GM21447 (cell line): Measurements from ENCODE around the gene IFNAR1.

Source experiments
- ATAC-seq: cut with Tn5 transposase; IDR thresholded peaks from one replicate; pipeline ENCODE4 v1.9.1; 2021; ENCODE audit not compliant: unreplicated experiment

Gene IFNAR1

DNA sequence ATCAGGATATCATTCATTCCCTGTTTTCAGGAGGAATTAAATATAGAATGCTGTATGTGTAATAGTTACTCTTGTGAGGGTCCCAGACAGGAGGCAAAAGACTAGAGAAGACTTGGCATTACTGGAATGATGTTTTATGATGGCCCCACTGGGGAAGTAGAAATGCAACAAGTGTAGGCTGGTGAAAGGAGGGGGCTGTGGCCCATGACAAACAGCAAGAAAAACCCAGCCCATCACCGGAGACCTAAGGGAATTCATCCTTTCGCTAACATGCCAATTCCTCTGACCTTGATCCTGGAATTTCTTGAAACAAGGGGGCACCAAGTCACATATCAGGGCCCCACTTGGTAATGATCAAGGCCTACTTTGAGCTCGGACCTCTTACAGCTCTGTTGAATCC lies 72.9 kb downstream of the IFNAR1 start:
- ATAC-seq, result no peak

DNA sequence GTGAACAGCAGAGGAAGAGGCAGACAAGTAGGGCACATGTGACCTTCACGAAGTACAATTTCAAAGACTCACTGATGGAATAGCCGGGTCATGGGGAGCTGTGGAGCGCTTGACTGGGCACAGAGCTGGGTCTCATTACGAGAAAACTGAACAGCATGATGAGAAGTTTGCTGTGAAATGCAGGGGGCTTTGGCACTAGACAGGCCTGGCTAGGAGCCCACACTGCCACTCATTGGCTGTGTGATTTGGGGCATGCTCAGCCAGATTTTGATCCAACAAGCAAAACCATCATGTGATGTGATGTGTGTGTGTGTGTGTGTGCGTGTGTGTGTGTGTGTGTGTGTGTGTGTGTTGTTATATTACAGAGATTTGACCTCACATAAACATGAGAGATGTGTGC lies 73.6 kb downstream of the IFNAR1 start:
- ATAC-seq, result no peak

DNA sequence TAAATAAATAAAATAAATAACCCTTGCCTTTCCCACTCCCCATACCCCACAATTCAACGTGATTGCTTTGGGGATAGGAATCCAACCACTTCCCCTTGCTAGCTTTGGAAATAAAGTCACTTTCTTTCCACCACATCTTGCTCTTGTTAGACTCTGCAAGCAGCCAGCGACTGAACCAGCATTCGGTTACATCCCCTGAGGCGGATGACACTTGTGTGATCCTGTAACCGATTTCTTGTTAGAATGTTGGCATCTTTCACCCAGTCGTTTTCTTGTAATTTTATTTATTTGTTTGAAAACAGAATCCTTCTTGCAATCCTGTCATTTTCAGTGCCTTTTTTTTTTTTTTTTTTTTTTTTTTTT lies 76.8 kb downstream of the IFNAR1 start:
- no peak for ATAC-seq

DNA sequence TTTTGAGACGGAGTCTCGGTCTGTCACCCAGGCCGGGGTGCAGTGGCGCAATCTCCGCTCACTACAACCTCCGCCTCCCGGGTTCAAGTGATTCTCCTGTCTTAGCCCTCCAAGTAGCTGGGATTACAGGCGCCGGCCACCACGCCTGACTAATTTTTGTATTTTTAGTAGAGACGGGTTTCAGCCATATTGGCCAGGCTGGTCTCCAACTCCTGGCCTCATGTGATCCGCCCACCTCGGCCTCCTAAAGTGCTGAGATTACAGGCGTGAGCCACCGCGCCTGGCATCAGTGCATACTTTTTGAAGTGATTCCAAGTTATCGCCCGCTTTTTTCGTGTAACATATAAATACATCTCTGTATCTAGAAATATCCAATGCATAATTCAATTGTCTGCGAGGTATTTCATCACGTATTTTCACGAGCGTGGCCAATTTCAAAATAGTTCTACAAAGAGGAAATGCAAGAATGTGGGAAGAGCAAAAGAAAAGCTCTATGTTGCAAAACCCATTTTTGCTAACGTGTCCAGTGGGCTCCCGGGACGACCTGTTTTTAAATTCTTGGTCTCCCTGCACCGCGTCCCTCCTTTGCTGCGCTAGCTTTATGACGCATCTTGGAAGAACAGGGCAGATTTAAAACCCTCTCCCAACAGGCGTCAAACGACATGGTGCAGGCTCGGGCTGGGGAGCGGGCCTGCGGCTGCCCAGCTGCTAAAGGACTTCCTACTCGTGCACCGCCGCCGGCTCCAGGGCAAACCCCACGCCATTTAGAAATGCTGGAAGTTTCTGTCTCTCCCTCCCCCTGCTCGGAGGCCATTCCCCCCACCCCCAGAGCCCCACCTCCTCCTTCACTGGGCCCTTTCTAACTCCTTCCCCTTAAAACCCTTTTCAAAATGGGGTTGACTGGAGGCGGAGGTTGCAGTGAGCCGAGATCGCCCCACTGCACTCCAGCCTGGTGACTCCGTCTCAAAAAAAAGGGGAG lies 77.5 kb downstream of the IFNAR1 start:
- no peak for ATAC-seq

DNA sequence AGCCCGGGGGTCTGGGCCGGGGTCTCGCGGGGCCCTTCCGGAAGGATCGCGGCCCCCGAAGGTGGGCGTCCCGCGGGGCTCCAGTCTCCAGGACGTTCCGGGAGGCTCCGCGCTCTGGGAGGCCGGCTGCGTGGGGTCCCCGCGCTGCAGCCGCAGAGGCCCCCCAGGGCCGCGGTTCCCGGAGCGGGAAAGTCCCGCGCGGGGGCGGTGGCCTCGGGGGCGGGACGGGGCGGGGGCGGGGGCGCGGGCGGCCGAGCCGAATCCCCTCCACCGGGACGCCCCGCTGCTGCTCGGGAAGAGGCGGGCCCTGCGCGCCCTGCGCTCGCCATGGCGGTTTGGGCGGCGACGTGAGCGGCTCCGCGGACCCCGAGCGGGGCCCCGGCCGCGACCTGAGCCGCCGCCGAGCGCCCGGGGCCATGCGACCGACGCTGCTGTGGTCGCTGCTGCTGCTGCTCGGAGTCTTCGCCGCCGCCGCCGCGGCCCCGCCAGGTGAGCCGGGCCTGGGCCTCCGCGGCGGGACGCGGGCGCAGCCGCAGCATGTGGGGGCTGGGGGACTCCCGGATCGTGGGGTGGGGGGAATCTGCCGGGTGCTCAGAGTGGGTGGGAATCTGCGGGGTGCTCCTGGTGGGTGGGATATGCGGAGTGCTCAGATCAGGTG lies 78.5 kb downstream of the IFNAR1 start, which contains the start of gene IFNGR2:
TSS of gene IFNGR2 (plus strand) at position 286 of the 658 bp plus-strand sequence. CDS start at position 417, 131 bp downstream.
- no peak for ATAC-seq

DNA sequence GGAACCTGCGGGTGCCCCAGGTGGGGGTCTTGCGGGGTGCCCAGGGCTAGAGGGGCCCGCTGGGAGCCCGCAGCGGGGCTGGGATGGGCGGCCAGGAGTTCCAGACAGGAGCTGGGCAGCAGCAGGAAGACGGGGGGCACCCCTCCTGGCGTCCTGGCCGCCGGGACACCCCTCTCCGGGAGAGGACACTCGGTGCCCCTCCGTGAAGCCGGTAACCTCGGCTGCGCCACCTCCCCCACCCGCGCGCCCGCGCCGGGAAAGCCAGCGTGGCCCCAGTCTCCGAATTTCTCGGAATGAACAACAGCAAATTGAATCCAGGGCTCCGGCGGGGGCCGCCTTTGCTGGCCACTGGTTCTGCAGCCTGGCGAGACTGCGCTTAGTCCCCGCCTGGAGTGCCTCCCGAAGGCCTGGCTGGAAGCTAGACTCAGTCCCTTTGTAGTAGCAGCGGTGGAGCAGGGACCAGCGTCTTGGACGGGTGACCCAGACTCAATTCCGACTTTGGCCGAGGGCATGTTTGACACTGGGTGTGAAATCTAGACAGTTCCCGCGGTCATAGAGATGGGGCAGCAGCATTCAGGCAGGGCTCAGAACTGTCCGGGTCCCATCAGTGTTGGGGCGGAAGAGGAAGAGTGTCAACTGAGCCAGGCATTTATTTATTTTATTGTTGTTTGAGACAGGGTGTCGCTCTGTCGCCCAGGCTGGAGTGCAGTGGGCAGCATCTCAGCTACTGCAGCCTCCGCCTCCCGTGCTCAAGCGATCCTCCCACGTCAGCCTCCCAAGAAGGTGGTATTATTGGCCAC lies 79.2 kb downstream of the IFNAR1 start:
- ATAC-seq, result peak; percentile 41

DNA sequence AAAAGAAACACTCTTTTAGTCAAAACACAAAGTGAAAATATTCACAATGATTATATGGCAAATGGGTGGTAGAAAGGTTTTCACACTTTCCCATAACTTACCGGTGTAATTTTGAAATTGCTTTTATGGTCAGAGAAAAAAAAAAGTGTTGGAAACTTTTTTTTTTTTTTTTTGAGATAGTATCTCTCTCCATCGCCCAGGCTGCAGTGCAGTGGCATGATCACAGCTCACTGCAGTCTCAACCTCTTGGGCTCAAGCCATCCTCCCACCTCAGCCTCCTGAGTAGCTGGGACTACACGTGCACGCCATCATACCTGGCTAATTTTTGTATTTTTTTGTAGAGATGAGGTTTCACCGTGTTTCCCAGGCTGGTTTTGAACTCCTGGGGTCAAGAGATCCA lies 81.7 kb downstream of the IFNAR1 start:
- no peak for ATAC-seq
